Spinal cord (tissue), 10 donors: ENCODE data around the gene SERINC5. TPM values are rescaled to one million over a fixed set of nuclear protein-coding genes. Genes with fewer than 3 reads are reported as not detected.

Experiments
- DNase-seq, 6 donors: peaks; one replicate each; pipeline versions ENCODE4 v3.0.0 to v3.0.0-alpha.2; 2013 to 2015; ENCODE audit warnings: low spot score in 6 of 6, low read depth in 4 of 6
- H3K27ac ChIP-seq: one replicate; pipeline ENCODE4 v1.5.1; 2013; ENCODE audit warnings: low read depth, low read length, control low read depth
- H3K27me3 ChIP-seq: one replicate; pipeline ENCODE4 v1.6.1; 2013; ENCODE audit warnings: low read length; ENCODE audit not compliant: control insufficient read depth, insufficient read depth
- H3K36me3 ChIP-seq: one replicate; pipeline ENCODE4 v1.6.1; 2013; ENCODE audit warnings: low read length; ENCODE audit not compliant: control insufficient read depth, insufficient read depth
- H3K4me1 ChIP-seq: one replicate; pipeline ENCODE4 v1.6.1; 2013; ENCODE audit warnings: low read length; ENCODE audit not compliant: control insufficient read depth, insufficient read depth
- H3K4me3 ChIP-seq: one replicate; pipeline ENCODE4 v1.5.1; 2013; ENCODE audit warnings: low read depth, low read length, control low read depth
- H3K9me3 ChIP-seq: one replicate; pipeline ENCODE4 v1.6.1; 2013; ENCODE audit warnings: low read length; ENCODE audit not compliant: control insufficient read depth, insufficient read depth
- WGBS: methylation state at CpG from one replicate; pipeline ENCODE4 v1.1.5; 2013; ENCODE audit warnings: missing lambda C conversion rate; ENCODE audit not compliant: insufficient coverage; 5-methylcytosine and 5-hydroxymethylcytosine counted together
- polyA plus RNA-seq, 2 donors: library from polyadenylated mRNA; unstranded; fragments of 120-200 nt; gene quantifications; one replicate each; pipeline ENCODE4 v1.2.1, GENCODE V29; 2013; ENCODE audit not compliant: insufficient read length in 2 of 2
- total RNA-seq, 2 donors: library from RNA; depleted of rRNA in 1 of 2; stranded (reverse); fragments of 120-200 nt in 1 of 2; fragments of >200 nt in 1 of 2; gene quantifications; one replicate each; pipeline versions ENCODE4 v1.2.3 to v1.2.4, GENCODE V29; 2013 to 2014
- donor health status: healthy.

The SERINC5 gene
- total and polyA plus RNA-seq, 4 donors = 43.2 to 67.5 (median 54.1) TPM

DNA sequence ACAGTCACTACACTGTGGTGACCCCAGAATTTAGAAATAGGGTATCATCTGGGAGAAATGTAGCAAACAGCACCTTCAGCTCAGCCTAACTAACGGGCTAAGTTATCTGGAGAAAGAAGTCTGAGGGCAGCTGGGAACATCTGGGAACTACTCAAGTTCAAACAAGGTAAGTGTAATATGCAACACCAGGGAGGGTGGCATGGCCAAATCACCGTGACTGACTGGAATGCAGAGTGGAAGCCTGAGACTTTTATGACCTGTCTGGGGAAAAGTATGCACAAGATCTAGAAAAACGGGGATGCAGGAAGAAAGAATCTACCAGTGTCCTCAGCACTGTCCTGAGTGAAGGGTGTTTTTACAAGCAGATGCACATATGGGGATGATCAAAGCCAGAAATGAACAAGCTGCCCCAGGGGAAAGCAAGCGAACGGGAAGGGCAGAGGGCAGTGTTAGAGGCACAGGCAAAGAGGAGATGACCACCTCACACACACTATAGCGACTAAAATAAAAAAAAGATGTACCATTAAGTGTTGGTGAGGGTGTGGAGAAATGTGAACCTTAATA, 59.9 kb downstream of the SERINC5 start:
- Histone ChIP-seq H3K4me3 (no peak overlapping the region), H3K27me3 (no peaks in the 10 kb centered on the region), H3K27ac (no peak overlapping the region), H3K9me3 (no peaks in the 10 kb centered on the region), H3K36me3 (peaks cover 2% of the 10 kb centered on the region), H3K4me1 (peaks cover 49% of the 10 kb centered on the region)
- no peak for DNase-seq
- 76% methylated on average over 3 of the region's 6 CpGs for WGBS

DNA sequence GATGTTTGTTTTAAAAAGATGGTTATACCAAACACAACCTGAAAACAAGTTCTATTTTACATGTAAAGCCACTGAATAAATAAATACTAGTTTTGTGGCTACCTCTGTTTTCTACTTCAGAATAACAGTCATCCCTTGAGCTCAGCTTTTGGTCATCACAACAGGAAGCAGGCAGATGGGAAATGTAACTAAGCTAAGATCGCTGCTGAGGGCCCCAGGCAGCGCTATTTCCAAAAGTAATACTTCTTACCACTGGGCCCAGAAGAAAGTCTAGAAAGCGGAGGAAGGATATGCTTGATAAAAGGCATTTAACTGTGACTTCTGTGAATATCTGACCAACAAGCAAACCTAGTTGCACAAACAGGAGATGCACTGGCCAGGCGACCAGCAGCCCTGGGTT, 61.4 kb downstream of the SERINC5 start:
- H3K4me3 ChIP-seq = no peak overlapping the region
- H3K4me1 ChIP-seq = peaks cover 49% of the 10 kb centered on the region

DNA sequence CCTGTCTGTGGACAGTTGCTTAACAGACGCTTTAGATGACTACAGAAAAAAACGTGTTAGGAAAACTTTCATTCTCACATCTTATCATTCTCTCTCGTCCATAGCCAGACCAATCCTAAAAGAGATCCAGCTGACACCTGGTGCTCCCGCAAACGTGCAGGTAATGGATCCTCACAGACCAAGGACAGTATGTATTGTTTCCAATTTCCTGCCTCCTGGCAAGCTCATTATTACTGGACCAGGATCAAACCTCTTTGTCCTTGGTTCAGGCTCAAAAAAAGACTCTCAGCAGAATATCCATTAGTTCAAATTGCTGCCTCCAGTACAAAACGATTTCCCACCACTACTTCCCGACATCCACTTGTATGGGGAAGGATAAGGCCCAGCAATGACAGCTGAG, 62.4 kb downstream of the SERINC5 start:
- Histone ChIP-seq H3K4me3 (no peak overlapping the region), H3K9me3 (no peaks in the 10 kb centered on the region), H3K4me1 (peaks cover 46% of the 10 kb centered on the region), H3K27ac (peak overlapping the region; percentile 70), H3K27me3 (no peaks in the 10 kb centered on the region), H3K36me3 (no peaks in the 10 kb centered on the region)
- peak in 2 of 6 donors; percentile 72 to 75 for DNase-seq
- WGBS = 10% methylated on average over 4 of the region's 7 CpGs

More for the DNA sequence above, 61.4 kb downstream of the SERINC5 start:
- 87% methylated on average over 1 of the region's 4 CpGs for WGBS
- H3K27ac ChIP-seq = peak overlapping the region; percentile 70
- H3K9me3 ChIP-seq = no peaks in the 10 kb centered on the region
- H3K36me3 ChIP-seq = no peaks in the 10 kb centered on the region
- no peak for DNase-seq
- H3K27me3 ChIP-seq = no peaks in the 10 kb centered on the region

DNA sequence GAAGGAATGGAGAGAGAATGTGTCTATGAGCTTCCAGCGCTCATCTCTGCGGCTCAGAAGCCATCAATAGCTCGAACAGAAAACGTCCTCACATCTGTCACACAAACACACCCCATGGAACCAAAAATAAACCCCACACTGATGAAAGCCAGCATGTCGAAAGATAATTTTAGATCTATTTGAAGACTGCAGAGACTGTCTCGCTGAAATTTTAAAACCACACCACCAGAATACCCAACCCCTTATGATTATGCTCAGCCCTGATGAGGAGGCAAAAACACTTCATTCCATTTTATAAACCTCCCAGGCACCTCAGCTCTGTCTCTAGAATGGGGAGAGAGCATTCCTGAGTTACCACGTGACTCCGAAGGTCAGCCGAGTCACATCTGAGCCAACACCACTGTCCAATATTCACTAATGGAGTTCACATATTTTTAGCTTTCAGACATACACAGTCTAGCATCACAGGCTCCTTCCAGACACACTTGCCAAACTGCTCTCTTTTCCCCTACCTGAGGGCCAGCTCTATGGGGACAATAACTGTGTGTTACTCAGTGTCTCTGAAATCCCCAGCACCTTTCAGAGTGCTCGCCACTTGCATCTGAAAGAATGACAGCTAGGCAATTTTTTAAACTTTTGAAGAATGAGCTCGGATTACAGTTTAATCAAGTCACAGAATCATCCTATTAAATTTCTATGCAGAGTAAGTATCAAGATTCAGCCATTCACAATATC, 63.2 kb downstream of the SERINC5 start:
- Histone ChIP-seq H3K27ac (peak overlapping the region; percentile 81), H3K36me3 (no peaks in the 10 kb centered on the region), H3K4me3 (no peak overlapping the region), H3K27me3 (no peaks in the 10 kb centered on the region), H3K9me3 (no peaks in the 10 kb centered on the region), H3K4me1 (peaks cover 43% of the 10 kb centered on the region)
- WGBS = 55% methylated on average over 6 of the region's 11 CpGs
- DNase-seq = peak in 1 of 6 donors; percentile 55

DNA sequence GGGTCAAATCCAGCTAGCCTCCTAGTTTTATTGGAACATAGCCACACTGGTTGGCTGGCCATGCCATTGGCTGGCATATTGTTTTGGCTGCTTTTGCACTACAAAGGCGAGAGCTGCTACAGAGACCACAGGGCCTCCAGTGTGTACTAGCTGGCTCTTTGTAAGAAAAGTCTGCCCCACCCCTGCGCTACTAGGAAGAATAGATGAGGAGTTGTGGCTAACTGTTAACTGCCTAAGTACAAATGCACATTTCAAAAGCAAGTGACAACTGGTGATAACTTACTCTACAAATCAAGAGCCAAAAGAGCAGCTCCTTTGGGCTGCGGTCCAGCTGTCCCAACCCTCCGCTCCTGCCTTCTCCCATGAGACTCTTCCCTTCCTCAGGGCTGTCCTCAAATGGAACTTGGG, 63.9 kb downstream of the SERINC5 start:
- peak in 5 of 6 donors; percentile 50 to 89 (median 67) for DNase-seq
- Histone ChIP-seq H3K27ac (peak overlapping the region; percentile 81), H3K36me3 (no peaks in the 10 kb centered on the region), H3K9me3 (no peaks in the 10 kb centered on the region), H3K4me3 (no peak overlapping the region), H3K27me3 (no peaks in the 10 kb centered on the region), H3K4me1 (peaks cover 36% of the 10 kb centered on the region)
- 27% methylated on average over 3 of the region's 4 CpGs for WGBS

DNA sequence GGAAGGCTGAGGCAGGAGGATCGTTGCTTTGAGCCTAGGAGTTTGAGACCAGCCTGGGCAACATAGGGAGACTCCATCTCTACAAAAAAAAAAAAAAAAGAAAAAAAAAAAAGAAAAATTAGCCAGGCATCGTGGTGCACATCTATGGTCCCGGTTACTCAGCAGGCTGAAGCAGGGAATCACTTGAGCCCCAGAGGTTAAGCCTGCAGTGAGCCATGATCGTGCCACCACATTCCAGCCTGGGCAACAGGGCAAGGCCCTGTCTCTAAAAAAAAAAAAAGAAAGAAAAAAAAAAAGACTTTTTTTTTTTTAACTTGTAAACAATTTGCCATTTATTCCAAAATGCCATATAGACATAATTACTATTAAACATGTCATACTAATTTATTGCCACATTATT, 64.5 kb downstream of the SERINC5 start:
- Histone ChIP-seq H3K27me3 (no peaks in the 10 kb centered on the region), H3K9me3 (no peaks in the 10 kb centered on the region), H3K36me3 (no peaks in the 10 kb centered on the region), H3K4me1 (peaks cover 35% of the 10 kb centered on the region), H3K4me3 (no peak overlapping the region), H3K27ac (peak overlapping the region; percentile 81)
- DNase-seq = no peak
- no CpG with 5 or more reads among the region's 4 CpGs for WGBS

DNA sequence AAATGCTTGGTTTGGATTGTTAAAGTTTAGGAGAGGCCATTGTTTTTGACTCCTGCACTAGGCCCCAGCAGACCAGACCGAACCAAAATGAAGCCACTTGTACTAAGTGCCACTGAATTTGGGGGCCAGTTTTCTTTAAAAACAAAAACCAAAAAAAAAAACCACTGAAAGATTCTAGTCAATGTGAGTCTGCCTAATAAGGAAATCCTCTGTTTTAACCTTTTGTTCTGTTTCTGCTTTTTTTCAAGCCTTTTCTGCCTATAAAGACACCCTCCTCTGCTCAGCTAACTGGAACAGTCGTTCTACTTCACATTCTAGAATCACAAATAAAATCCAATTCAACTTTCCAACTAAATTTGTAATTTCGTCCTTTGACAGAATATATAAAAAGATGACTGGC, 64.9 kb downstream of the SERINC5 start:
- Histone ChIP-seq H3K9me3 (no peaks in the 10 kb centered on the region), H3K4me1 (peaks cover 33% of the 10 kb centered on the region), H3K4me3 (no peak overlapping the region), H3K27ac (peak overlapping the region; percentile 81), H3K36me3 (no peaks in the 10 kb centered on the region), H3K27me3 (no peaks in the 10 kb centered on the region)
- DNase-seq = no peak
- WGBS = no CpG with 5 or more reads among the region's 3 CpGs

DNA sequence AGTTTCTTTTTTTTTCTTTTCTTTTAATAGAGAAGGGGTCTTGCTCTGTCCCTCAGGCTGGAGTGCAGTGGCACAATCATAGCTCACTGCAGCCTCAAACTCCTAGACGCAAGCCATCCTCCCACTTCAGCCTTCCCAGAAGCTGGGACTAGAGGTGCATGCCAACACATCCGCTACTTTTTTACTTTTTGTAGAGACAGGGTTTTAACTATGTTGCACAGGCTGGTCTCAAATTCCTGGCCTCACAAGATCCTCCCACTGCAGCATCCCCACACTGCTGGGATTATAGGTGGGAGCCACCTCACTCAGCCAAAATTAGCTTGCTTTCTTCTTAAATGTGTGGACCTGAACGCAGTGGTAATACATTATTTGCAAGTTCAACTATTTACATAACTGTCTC, 66.1 kb downstream of the SERINC5 start:
- Histone ChIP-seq H3K27ac (no peak overlapping the region), H3K36me3 (no peaks in the 10 kb centered on the region), H3K9me3 (no peaks in the 10 kb centered on the region), H3K4me3 (no peak overlapping the region), H3K4me1 (peaks cover 27% of the 10 kb centered on the region), H3K27me3 (no peaks in the 10 kb centered on the region)
- no peak for DNase-seq
- WGBS = 86% methylated on average over 1 of the region's 3 CpGs

DNA sequence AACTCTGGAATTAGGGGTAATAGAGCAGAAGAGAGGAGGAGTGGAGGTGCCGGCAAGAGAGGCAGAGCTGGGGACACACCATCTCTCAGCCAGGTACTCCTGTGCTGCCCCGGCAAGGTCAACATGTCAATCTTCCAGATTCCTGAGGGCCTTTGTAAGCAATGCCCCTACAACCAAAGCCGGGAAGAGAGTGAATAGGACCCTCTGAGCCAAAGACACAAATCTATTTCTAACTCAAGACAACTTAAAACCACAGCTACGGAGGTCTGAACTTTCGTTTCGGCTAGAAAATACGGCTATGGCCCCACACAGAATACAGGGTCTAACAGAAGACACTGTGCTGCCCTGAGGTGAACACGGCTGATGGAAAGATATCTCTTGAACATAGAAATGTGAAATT, 66.6 kb downstream of the SERINC5 start:
- 83% methylated on average over 1 of the region's 8 CpGs for WGBS
- Histone ChIP-seq H3K36me3 (no peaks in the 10 kb centered on the region), H3K27me3 (no peaks in the 10 kb centered on the region), H3K4me1 (peaks cover 24% of the 10 kb centered on the region), H3K4me3 (no peak overlapping the region), H3K27ac (no peak overlapping the region), H3K9me3 (no peaks in the 10 kb centered on the region)
- no peak for DNase-seq
